ENCODE data around the gene VAMP5.

DNA sequence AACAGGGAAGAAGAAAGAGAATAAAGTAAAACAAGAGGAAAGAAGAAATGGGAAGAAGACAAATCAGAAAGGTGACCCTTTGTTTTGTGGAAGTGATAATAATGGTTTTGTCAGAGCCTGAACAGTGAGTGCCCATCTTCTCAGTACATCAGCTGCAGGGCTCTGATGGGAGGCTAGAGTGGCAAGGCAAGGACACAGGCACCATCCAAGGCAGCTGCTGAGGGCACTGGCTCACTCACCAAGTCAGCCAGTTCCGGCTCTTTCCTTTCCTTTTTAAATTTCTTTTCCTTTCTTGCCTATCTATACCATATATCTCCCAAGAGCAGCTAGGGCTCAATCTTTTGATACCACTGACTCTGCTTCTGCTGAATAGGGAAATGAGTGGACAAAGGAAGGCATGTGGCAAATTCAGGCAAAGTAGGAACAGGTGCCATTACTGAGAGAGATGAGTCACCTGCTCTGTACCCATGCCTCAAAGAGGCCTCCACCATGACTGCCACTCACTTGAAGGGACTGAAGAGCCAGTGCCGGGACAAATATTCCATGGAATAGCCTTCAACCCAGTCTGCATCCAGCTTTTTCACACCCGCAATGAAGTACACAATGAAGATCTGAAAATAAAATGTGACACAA, 29.1 kb upstream of the VAMP5 start:
- TF ChIP-seq, protein P1, sequence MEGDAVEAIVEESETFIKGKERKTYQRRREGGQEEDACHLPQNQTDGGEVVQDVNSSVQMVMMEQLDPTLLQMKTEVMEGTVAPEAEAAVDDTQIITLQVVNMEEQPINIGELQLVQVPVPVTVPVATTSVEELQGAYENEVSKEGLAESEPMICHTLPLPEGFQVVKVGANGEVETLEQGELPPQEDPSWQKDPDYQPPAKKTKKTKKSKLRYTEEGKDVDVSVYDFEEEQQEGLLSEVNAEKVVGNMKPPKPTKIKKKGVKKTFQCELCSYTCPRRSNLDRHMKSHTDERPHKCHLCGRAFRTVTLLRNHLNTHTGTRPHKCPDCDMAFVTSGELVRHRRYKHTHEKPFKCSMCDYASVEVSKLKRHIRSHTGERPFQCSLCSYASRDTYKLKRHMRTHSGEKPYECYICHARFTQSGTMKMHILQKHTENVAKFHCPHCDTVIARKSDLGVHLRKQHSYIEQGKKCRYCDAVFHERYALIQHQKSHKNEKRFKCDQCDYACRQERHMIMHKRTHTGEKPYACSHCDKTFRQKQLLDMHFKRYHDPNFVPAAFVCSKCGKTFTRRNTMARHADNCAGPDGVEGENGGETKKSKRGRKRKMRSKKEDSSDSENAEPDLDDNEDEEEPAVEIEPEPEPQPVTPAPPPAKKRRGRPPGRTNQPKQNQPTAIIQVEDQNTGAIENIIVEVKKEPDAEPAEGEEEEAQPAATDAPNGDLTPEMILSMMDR (conservative IDR thresholded peaks at IDR 0.05; ENCODE audit: low read length), result no peak
- no peak for TF ChIP-seq EZH2phosphoT487 (IDR thresholded peaks at IDR 0.05; ENCODE audit: borderline replicate concordance)
